Brain pericyte (primary cell): ENCODE measurements around the gene JMJD8.
"Not testable (repeated sequence)": the region's sequence is repeated elsewhere in the genome, so short reads cannot be mapped to it uniquely, and the experiment has no call there.

ENCODE experiments used
- DNase-seq: peaks from one replicate; pipeline ENCODE4 v3.0.0-alpha.2; 2012; ENCODE audit warnings: low read depth, low spot score

JMJD8 gene

GRCh38 chr16:692356-693108, 8.4 kb upstream of the JMJD8 start:
- DNase-seq: no peak

- DNase-seq: not testable (repeated sequence)
These were observed 7.1 kb upstream of the JMJD8 start for GRCh38 chr16:691242-691641.

- no peak for DNase-seq
These were observed 5.2 kb upstream of the JMJD8 start for GRCh38 chr16:689175-689897.

GRCh38 chr16:687499-687898, 3.4 kb upstream of the JMJD8 start:
- DNase-seq: no peak

GRCh38 chr16:686459-687260, 2.5 kb upstream of the JMJD8 start:
- no peak for DNase-seq

- no peak for DNase-seq
These were observed 1.8 kb upstream of the JMJD8 start for GRCh38 chr16:685967-686366.

GRCh38 chr16:684961-685696, 995 bp upstream of the JMJD8 start:
- no peak for DNase-seq

GRCh38 chr16:683396-684070, 601 bp downstream of the JMJD8 start:
- DNase-seq: no peak

- no peak for DNase-seq
These were observed 1.4 kb downstream of the JMJD8 start for GRCh38 chr16:682493-683395.

- no peak for DNase-seq
These were observed 2.2 kb downstream of the JMJD8 start for GRCh38 chr16:681746-682427.

- no peak for DNase-seq
These were observed 3.0 kb downstream of the JMJD8 start for GRCh38 chr16:680967-681745.

GRCh38 chr16:680625-680945, 3.5 kb downstream of the JMJD8 start:
- no peak for DNase-seq

- DNase-seq: peak; percentile 57
These were observed 4.1 kb downstream of the JMJD8 start, which contains the start of gene STUB1 for GRCh38 chr16:679814-680624. TSS of gene STUB1 (plus strand) at chr16:680410. CDS start at chr16:680526, 116 bp downstream.

- DNase-seq: no peak
These were observed 5.0 kb downstream of the JMJD8 start for GRCh38 chr16:678858-679813.

GRCh38 chr16:678209-678857, 5.8 kb downstream of the JMJD8 start:
- no peak for DNase-seq
